Measurements from ENCODE around the gene RAE1.

RAE1 gene

GRCh38 chr20:57388953-57389694, 38.1 kb downstream of the RAE1 start:
- DNase-seq (ENCODE audit: low spot score) = peak; percentile 87

DNA sequence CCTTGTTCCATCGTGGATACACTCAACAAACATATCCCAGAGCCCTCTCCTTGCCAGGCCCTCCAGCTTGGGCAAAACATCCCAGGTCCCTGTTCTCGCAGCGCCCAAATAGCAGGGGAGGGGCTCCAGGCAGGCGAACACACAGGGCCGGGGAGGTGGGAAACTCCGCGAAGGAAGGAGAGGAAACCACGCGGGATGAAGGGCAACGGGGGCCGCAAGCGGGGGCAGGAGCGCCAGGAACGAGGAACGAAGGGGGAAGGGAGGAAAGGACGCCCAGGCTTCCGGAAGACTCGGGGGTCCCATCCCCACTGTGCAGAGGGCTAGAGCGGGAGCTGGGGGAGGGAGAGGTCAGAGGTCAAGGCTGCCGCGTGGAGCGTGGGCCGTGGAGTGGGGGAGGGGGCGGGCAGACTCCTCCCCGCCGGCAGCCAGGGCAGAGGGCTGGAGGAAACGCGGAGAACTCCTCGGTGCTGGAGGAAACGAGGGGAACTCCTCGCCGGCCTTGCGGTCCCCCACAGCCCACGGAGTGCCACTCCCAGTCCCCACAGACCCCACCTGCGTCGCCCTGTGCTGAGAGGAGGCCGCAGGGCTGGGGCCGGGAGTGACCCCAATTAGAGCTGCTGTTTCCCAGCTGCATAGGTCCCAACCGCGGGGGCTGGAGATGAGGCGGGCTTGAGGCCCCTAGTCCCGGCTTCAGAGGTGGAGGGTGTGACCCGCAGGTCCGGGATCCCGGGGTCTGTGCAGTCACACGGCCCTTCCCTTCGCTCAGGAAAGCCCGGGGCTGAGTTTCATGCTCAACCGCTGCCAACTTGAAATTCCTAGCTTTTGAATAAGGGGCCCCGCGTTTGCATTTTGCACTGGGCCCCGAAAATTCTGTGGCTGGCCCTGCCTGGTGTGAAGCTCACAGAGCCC, 38.9 kb downstream of the RAE1 start:
- DNase-seq (ENCODE audit: low spot score) = no peak

DNA sequence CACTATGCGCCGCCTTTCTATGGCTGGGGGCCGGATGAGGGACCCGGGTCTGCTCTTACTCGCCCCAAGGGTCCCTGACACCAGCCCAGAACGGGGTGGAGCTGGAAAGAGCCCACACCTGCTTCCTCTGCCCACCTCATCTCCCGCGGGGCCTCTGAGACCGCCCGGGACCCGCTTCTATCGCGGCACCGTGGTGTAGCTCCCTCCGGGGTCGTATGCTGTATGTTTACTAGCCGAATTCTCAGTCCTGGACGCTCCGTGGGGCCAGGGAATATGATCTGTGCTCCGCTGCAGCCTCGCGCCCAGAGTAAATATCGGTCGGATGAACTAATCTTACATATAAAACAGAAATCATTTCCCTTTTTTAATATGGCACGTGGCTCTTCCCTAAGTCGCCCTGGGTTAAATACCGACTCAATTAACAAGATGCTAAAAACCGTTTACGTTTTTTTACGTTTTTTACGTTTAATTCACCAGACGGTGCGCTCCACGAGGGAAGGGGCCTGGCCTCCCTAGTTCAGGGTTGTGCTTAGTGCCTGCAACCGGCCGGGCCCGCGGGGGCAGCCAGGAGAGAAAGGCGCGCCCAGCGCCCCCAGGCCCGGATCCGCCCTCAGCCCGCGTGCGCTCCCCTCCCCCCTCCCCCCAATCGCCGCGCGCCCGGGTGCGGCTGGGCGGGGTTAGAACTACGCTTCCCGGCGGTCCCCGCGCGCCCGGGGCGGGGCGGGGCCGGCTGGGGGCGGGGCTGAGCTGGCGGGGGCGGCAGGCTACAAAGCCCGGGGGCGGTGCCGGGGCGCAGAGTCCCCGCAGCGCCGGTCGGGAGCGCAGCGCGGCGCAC, 39.8 kb downstream of the RAE1 start, which contains the start of gene RBM38:
Gene RBM38 (plus strand): TSS at position 793 of the 835 bp plus-strand sequence. CDS start 186 bp downstream, outside the sequence.
- peak; percentile 86 for DNase-seq (ENCODE audit: low spot score)

DNA sequence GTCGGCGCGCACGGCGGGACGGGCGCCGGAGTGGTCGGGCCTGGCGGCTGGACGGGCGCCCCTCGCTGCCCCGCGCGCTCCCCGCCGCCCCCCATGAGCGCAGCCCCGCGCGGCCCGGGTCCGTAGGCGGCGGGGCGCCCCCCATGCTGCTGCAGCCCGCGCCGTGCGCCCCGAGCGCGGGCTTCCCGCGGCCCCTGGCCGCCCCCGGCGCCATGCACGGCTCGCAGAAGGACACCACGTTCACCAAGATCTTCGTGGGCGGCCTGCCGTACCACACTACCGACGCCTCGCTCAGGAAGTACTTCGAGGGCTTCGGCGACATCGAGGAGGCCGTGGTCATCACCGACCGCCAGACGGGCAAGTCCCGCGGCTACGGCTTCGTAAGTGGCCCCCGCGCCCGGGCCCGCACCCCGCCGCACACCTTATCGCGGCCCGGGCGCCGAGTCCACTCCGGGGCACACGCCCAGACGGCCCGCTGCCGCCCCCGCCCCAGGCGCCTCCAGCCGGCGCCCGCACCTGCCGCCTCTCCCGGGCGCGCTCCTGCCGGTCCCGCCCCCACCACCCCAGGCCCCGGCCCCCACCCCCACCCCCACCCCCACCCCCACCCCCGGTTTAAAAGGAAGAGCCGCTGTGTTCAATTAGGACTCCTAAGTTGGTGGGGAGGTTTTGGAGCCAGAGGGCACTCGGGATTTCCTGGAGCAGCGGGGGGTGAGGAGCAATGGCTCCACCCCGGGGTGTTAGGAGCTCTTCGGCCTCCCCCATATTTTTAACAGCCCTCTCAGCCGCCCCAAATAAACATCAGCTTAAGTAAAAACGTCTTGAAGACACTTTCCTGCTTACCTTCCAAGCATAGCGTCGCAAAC, 40.6 kb downstream of the RAE1 start:
- peak; percentile 56 for DNase-seq (ENCODE audit: low spot score)

GRCh38 chr20:57392512-57393271, 41.6 kb downstream of the RAE1 start:
- peak; percentile 65 for DNase-seq (ENCODE audit: low spot score)

- peak; percentile 30 for DNase-seq (ENCODE audit: low spot score)
Measured at GRCh38 chr20:57393321-57394120, 42.5 kb downstream of the RAE1 start.

- no peak for DNase-seq (ENCODE audit: low spot score)
Measured at GRCh38 chr20:57394121-57395082, 43.3 kb downstream of the RAE1 start.

DNA sequence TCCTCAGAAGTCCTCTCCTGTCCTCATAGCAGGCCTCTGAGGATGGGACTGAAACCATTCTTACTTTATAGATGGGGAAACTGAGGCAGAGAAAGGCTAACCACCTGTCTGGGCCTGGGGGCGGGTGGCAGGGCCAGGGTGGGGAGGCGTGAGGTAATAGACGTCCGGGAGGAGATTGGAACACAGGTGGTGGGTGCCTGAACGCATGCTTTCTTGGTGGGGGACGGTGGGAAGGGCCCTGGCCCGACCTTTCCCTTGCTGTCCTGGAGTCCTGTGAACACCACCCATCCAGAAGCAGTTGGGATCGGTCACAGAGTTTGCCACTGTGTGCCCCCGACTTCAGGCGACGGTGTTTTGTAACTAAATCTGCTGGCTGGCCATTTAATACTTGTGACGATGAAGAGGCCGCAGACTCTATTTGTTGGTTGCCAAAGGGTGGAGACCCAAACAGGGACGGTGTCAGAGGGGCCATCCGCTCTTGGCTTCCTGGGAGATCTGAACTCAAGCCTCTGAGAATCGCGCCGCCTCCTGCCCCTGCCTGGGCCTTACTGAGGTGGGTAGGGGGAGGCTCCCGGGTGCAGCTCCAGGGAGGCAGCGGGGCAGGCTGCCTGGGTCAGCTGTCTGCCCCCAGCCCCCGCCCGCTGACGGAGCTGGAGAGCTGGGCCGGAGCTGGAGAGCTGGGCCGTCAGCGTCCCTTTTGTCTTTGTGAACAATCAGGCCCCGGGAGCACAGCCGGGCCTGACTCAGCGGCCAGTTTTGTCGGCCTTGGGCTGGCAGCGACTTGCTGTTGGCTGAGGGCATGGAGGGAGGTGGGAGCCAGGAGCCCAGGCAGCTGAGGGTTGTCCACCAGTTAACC, 44.3 kb downstream of the RAE1 start:
- DNase-seq (ENCODE audit: low spot score) = no peak

GRCh38 chr20:57396212-57396983, 45.3 kb downstream of the RAE1 start:
- DNase-seq (ENCODE audit: low spot score) = no peak

GRCh38 chr20:57396984-57397692, 46.1 kb downstream of the RAE1 start:
- peak; percentile 20 for DNase-seq (ENCODE audit: low spot score)

GRCh38 chr20:57397693-57398108, 46.6 kb downstream of the RAE1 start:
- no peak for DNase-seq (ENCODE audit: low spot score)

DNA sequence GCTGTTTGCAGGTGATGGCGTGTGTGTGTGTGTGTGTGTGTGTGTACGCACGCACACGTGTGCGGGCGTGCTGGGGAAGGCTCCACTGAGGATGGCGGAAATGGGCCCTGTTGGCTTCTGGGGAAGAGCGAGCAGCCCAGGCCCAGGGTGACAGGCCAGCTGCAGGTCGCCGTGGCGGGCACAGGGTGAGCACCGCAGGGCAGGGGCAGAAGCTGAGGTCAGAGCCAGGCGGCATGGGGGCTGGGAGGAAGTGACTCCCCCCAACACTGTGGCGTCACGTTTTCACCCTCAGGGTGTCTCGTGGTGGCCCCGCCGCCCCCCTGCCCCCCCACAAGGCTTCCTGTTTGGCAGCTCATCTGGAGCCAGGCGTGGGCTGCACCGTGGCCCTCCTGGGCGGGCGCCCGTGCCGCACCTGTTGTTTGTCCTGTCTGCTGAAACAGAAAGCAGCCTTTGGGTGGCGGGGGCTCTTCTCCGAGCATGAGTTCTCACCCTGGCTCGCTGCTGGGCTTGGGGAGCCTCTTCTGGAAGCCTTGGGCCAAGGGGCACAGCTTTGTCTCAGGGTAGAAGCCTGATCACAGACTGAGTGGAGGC, 47.3 kb downstream of the RAE1 start:
- DNase-seq (ENCODE audit: low spot score) = no peak

- no peak for DNase-seq (ENCODE audit: low spot score)
Measured at GRCh38 chr20:57398901-57399535, 48.0 kb downstream of the RAE1 start.

DNA sequence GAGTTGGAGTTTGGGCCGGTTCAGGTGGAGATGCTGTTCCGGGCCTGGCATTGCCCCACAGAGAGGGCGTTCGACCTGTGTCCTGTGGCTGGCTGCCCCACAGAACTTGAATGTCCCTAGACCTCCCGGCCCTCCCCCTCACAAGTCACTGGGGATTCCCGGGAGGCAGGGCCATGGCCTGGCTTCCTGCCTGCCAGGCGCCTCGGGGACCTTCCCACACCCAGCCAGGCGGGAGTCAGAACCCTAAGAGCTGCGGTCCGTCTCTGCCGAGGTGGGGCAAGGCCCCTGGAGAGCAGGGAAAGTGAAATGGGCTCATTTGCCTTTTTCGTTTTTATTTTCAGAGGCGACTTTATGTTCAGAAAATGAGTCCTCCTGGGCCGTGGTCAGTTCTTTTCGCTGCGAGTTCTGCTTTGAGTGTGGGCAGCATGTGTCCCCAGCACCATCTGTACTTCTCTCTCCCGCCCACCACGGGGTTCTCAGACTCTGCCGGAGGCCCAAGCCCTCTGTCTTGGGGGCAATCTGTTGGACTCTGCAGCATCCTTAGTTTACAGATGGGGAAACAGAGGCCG, 48.6 kb downstream of the RAE1 start:
- DNase-seq (ENCODE audit: low spot score) = no peak

Data from hematopoietic multipotent progenitor cell treated with erythropoietin and hydrocortisone succinate and interleukin-3 and kit ligand, for 15 days (in vitro differentiated cells).